Neural progenitor cell (in vitro differentiated cells): Measurements from ENCODE around the gene E4F1. TPM values are rescaled to one million over a fixed set of nuclear protein-coding genes. Genes with fewer than 3 reads are reported as not detected.

Experiments
- DNase-seq: peaks from one replicate; pipeline ENCODE4 v3.0.0-alpha.2; 2016; ENCODE audit warnings: low spot score
- H2AFZ ChIP-seq: fragments of 200-600 bp; sonication (generic); replicated peaks from 2 replicates; pipeline ENCODE4 v1.6.1; 2016; ENCODE audit warnings: antibody characterized with exemption
- H3F3A ChIP-seq: fragments of 200-600 bp; sonication (generic); 2 replicates; pipeline ENCODE4 v1.6.1; 2016; ENCODE audit warnings: antibody characterized with exemption, low read depth
- H3K27ac ChIP-seq: fragments of 200-600 bp; sonication (generic); 2 replicates; pipeline ENCODE4 v1.5.1; 2016; ENCODE audit warnings: mild to moderate bottlenecking
- H3K27me3 ChIP-seq: fragments of 200-600 bp; sonication (generic); 2 replicates; pipeline ENCODE4 v1.6.1; 2016; ENCODE audit warnings: mild to moderate bottlenecking, moderate library complexity
- H3K36me3 ChIP-seq: fragments of 200-600 bp; sonication (generic); 2 replicates; pipeline ENCODE4 v1.5.1; 2016
- H3K4me1 ChIP-seq: fragments of 200-600 bp; sonication (generic); 2 replicates; pipeline ENCODE4 v1.6.1; 2016; ENCODE audit warnings: mixed run types
- H3K4me2 ChIP-seq: fragments of 200-600 bp; sonication (generic); 2 replicates; pipeline ENCODE4 v1.6.1; 2016
- H3K4me3 ChIP-seq: fragments of 200-600 bp; sonication (generic); 2 replicates; pipeline ENCODE4 v1.5.1; 2016
- H3K79me2 ChIP-seq: fragments of 200-600 bp; sonication (generic); 2 replicates; pipeline ENCODE4 v1.6.1; 2016; ENCODE audit warnings: low read depth
- H3K9ac ChIP-seq: fragments of 200-600 bp; sonication (generic); 2 replicates; pipeline ENCODE4 v1.6.1; 2016
- H3K9me3 ChIP-seq: fragments of 200-600 bp; sonication (generic); 2 replicates; pipeline ENCODE4 v1.5.1; 2016; ENCODE audit warnings: low read depth
- H4K20me1 ChIP-seq: fragments of 200-600 bp; sonication (generic); 2 replicates; pipeline ENCODE4 v1.6.1; 2016; ENCODE audit warnings: low read depth
- H3K27ac Mint-ChIP-seq: 3 replicates; pipeline ENCODE4 v1.8.0; 2021; ENCODE audit warnings: mixed read lengths
- H3K27me3 Mint-ChIP-seq: 2 replicates; pipeline ENCODE4 v1.8.0; 2022; ENCODE audit warnings: low read depth, mild to moderate bottlenecking, inconsistent platforms, moderate library complexity, mixed read lengths; ENCODE audit not compliant: insufficient read depth
- H3K36me3 Mint-ChIP-seq: 3 replicates; pipeline ENCODE4 v1.8.0; 2021; ENCODE audit warnings: mixed read lengths
- H3K4me1 Mint-ChIP-seq: 3 replicates; pipeline ENCODE4 v1.8.0; 2021; ENCODE audit warnings: mixed read lengths
- H3K4me3 Mint-ChIP-seq: 3 replicates; pipeline ENCODE4 v1.8.0; 2021; ENCODE audit warnings: mild to moderate bottlenecking, moderate library complexity, mixed read lengths
- H3K9me3 Mint-ChIP-seq: 3 replicates; pipeline ENCODE4 v1.8.0; 2020; ENCODE audit warnings: mixed read lengths
- EZH2 ChIP-seq: fragments of 200-600 bp; sonication (generic); IDR thresholded peaks from 2 replicates; pipeline ENCODE4 v1.6.1; 2017; ENCODE audit warnings: antibody characterized with exemption, mild to moderate bottlenecking, moderate library complexity
- EZH2phosphoT487 ChIP-seq: fragments of 200-600 bp; sonication (generic); IDR thresholded peaks from 2 replicates; pipeline ENCODE4 v1.6.1; 2017; ENCODE audit warnings: antibody characterized with exemption
- total RNA-seq: library from RNA; depleted of rRNA; stranded (reverse); fragments of >200 nt; gene quantifications from 2 replicates; pipeline ENCODE4 v1.2.3, GENCODE V29; 2015; ENCODE audit warnings: low replicate concordance
- TF ChIP-seq, protein P1 (sequence below): fragments of 200-600 bp; sonication (generic); IDR thresholded peaks from 2 replicates; pipeline ENCODE4 v1.5.1; 2017; ENCODE audit warnings: antibody characterized with exemption, mild to moderate bottlenecking

Gene E4F1
- total RNA-seq, 1 donor from 2014 or later, result 7.4 TPM

GRCh38 chr16:2230376-2230775 is 7.0 kb downstream of the E4F1 start:
- Mint-ChIP-seq H3K9me3 (no peaks in the 10 kb centered on the region), H3K4me3 (no peak overlapping the region), H3K27me3 (peaks cover 5% of the 10 kb centered on the region), H3K27ac (no peak overlapping the region), H3K4me1 (peaks cover 3% of the 10 kb centered on the region), H3K36me3 (peaks cover 3% of the 10 kb centered on the region)
- DNase-seq, result no peak
- Histone ChIP-seq H3F3A (no peaks in the 10 kb centered on the region), H3K36me3 (no peaks in the 10 kb centered on the region), H4K20me1 (peaks cover 23% of the 10 kb centered on the region), H3K9me3 (no peaks in the 10 kb centered on the region), H2AFZ (no peak overlapping the region), H3K4me3 (no peak overlapping the region), H3K4me2 (no peak overlapping the region), H3K79me2 (peaks cover 24% of the 10 kb centered on the region), H3K27me3 (no peaks in the 10 kb centered on the region), H3K4me1 (no peaks in the 10 kb centered on the region), H3K27ac (no peak overlapping the region), H3K9ac (no peak overlapping the region)
- TF ChIP-seq, protein P1, sequence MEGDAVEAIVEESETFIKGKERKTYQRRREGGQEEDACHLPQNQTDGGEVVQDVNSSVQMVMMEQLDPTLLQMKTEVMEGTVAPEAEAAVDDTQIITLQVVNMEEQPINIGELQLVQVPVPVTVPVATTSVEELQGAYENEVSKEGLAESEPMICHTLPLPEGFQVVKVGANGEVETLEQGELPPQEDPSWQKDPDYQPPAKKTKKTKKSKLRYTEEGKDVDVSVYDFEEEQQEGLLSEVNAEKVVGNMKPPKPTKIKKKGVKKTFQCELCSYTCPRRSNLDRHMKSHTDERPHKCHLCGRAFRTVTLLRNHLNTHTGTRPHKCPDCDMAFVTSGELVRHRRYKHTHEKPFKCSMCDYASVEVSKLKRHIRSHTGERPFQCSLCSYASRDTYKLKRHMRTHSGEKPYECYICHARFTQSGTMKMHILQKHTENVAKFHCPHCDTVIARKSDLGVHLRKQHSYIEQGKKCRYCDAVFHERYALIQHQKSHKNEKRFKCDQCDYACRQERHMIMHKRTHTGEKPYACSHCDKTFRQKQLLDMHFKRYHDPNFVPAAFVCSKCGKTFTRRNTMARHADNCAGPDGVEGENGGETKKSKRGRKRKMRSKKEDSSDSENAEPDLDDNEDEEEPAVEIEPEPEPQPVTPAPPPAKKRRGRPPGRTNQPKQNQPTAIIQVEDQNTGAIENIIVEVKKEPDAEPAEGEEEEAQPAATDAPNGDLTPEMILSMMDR, result no peak
- TF ChIP-seq EZH2phosphoT487 (no peak), EZH2 (no peak)

GRCh38 chr16:2231016-2231931 is 7.9 kb downstream of the E4F1 start:
- TF ChIP-seq, protein P1, result no peak
- TF ChIP-seq EZH2, result no peak
- no peak for TF ChIP-seq EZH2phosphoT487
- no peaks in the 10 kb centered on the region for H3K36me3 ChIP-seq
- H3K27ac Mint-ChIP-seq, result no peak overlapping the region
- H3K9ac ChIP-seq, result no peak overlapping the region
- H3K27me3 Mint-ChIP-seq, result peaks cover 6% of the 10 kb centered on the region
- peaks cover 3% of the 10 kb centered on the region for H3K4me1 ChIP-seq
- H3K9me3 Mint-ChIP-seq, result no peaks in the 10 kb centered on the region
- peaks cover 5% of the 10 kb centered on the region for H3K36me3 Mint-ChIP-seq
- peaks cover 7% of the 10 kb centered on the region for H3F3A ChIP-seq
- no peak overlapping the region for H3K4me3 Mint-ChIP-seq
- peaks cover 15% of the 10 kb centered on the region for H3K79me2 ChIP-seq
- no peak overlapping the region for H3K4me2 ChIP-seq
- no peaks in the 10 kb centered on the region for H3K9me3 ChIP-seq
- peaks cover 8% of the 10 kb centered on the region for H3K27me3 ChIP-seq
- peaks cover 26% of the 10 kb centered on the region for H4K20me1 ChIP-seq
- H3K4me3 ChIP-seq, result no peak overlapping the region
- no peak overlapping the region for H2AFZ ChIP-seq
- no peaks in the 10 kb centered on the region for H3K4me1 Mint-ChIP-seq
- H3K27ac ChIP-seq, result no peak overlapping the region
- no peak for DNase-seq

DNA sequence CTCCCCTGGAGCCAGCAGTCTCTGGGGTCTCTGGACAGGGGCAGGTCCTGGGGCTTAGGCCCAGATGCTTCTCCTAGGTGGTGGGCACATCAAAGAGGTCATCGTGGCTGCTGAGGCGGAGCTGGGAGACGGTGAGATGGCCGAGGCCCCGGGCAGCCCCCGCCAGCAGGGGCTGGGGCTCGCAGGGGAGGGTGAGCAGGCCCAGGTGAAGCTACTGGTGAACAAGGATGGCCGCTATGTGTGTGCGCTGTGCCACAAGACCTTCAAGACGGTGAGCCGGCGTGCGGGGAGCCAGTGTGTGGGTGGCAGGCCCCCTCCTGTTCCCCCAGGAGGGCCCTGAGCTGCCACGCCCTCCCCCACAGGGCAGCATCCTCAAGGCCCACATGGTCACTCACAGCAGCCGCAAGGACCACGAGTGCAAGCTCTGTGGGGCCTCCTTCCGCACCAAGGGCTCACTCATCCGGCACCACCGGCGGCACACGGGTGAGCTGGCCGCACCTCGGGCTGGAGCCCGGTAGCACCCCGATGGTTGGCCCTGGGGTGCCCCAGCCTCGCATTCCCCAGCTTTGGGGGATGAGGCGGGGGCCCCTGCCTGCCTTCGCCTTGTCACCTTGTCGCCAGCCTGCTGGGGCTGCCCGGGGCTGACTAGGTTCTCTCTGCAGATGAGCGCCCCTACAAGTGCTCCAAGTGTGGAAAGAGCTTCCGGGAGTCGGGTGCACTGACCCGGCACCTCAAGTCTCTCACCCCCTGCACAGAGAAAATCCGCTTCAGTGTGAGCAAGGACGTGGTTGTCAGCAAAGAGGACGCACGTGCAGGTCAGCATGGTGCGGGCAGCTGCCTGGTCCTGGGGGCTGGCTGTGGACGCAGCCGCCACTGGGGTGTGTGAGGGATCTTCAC is 9.0 kb downstream of the E4F1 start:
- Mint-ChIP-seq H3K27me3 (peaks cover 5% of the 10 kb centered on the region), H3K9me3 (no peaks in the 10 kb centered on the region), H3K4me3 (no peak overlapping the region), H3K36me3 (peaks cover 5% of the 10 kb centered on the region), H3K27ac (no peak overlapping the region), H3K4me1 (no peaks in the 10 kb centered on the region)
- TF ChIP-seq EZH2phosphoT487 (no peak), EZH2 (no peak)
- TF ChIP-seq, protein P1, result no peak
- Histone ChIP-seq H2AFZ (no peak overlapping the region), H3K4me3 (no peak overlapping the region), H3K9ac (no peak overlapping the region), H3K79me2 (peaks cover 4% of the 10 kb centered on the region), H3K27ac (no peak overlapping the region), H3K36me3 (no peaks in the 10 kb centered on the region), H3K27me3 (peaks cover 19% of the 10 kb centered on the region), H3F3A (peaks cover 18% of the 10 kb centered on the region), H4K20me1 (peaks cover 26% of the 10 kb centered on the region), H3K9me3 (no peaks in the 10 kb centered on the region), H3K4me1 (peaks cover 14% of the 10 kb centered on the region), H3K4me2 (no peak overlapping the region)
- no peak for DNase-seq
